Middle frontal gyrus (tissue), 1 donor: ENCODE data around the gene FA2H.
"Not testable (repeated sequence)": the region's sequence is repeated elsewhere in the genome, so short reads cannot be mapped to it uniquely, and the experiment has no call there.

Experiments
- DNase-seq: peaks from one replicate; pipeline ENCODE4 v3.0.0-alpha.2; 2015; ENCODE audit warnings: low spot score; ENCODE audit errors: extremely low spot score

FA2H gene

DNA sequence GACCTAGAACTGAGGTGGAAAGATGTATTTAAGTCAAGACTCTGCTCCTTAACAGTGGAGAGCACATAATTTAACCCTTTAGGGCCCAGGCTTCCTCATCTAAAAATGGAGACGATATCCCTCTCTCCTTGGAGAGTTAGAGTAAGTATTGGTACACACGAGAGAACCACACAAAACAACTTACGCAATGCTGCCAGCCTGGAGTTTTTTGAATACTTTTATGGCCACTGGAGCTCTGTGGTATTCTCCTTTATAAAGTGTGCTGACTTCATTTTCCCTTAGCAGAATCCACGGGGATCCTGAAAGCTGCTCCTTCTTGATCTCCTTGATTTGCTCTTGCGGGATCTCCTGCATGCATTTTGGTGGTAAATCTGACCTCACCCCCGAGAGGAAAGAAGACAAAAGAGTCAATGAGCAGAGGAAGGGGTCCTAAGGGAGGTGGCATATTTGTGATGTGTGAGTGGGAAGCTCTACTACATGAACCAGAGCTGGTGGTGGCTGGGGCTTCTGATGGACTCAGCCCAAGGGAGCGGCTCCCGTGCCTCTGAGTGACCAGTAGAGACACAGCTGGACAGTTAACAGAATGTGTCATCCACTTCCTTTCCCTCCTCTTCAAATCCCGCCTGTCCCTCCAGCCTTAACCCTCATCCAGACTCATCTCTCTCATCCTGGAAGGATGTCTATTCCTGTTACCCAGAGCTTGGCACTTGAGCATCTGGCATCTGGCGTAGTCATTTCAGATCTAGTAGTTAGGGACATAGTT is 83.3 kb downstream of the FA2H start:
- no peak for DNase-seq

DNA sequence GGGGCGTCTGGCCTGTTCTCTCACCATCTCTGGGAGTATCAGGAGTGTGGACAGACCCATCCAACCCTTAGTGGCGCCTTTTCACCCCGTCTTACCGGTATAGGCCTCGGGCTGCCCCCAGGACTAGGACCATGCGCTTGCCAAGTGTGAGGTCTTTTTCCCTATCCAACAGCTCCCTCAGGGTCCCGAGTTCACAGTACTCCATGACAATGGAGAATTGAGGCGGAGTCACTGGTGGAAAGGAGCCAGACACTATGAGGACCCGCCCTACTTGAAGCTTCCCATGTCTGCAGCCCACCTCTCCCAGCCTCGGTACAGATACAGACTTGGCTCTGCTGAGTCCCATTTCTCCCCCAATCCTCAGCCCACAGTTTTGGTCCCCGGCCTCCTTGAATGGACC is 92.1 kb downstream of the FA2H start:
- no peak for DNase-seq

GRCh38 chr16:74680681-74681080 is 93.9 kb downstream of the FA2H start:
- DNase-seq: no peak

GRCh38 chr16:74679983-74680382 is 94.6 kb downstream of the FA2H start:
- DNase-seq: no peak

GRCh38 chr16:74677868-74678267 is 96.8 kb downstream of the FA2H start:
- DNase-seq: no peak

- no peak for DNase-seq
Measured at GRCh38 chr16:74673876-74674275, 100.7 kb downstream of the FA2H start.

GRCh38 chr16:74668877-74669276 is 105.7 kb downstream of the FA2H start:
- not testable (repeated sequence) for DNase-seq

DNA sequence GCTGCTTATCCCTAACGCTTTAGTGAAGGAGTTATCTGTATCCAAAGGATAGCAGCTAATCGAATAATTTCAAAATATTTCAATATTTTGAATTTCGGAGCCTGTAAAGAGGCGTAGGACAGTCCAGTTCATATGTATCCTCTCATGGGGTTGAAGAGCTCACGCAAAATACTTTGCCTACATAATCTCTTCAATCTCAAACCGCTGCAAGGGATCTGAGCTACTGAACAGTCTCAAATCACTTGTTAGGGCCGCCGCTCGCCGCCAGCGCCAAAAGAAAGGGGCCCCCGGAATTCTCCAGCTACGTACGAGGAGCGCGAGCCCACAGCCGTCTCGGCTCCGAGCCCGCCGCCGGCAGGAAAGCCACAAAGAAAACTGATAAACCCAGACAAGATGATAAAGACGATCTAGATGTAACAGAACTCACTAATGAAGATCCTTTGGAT is 107.3 kb downstream of the FA2H start:
- DNase-seq: no peak

DNA sequence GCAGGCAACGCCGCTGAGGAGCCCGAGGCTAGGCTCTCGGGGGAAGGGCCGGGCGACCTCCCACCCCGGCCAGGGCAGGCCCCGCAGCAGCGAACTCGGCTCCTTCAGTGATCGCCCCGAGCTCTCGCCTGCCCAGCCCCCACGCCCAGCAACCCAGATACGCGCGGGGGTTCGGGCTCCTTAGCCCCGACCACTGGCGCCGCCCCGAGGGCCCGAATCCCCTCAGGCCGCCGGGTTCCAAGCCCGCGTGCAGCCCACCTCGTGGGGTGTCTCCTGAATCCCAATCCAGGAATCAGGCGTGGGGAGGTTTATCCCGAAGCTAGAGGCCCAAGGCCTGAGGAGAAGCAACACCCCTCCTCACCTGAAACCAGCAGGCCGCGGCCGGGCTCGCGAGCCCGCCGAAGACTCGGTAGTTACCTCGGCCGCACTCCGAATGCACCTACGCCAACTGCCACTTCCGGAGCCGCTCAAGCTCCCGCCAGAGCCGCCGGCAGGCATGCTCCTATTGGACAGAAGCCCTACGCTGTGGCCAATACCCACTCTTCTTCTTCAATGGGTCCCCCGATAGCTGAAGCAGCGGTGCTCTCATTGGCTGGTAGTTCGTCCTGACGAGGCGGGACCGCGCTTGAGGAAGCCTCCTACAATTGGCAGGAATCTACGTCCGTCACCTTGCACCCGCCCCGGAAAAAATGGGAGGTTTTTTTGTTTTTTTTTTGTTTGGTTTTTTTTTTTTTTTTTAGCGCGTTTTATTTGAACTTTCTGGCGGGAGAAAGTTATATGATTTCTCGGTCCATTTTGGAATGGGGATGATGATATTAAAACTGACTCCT is 108.0 kb downstream of the FA2H start, which contains the start of gene RFWD3:
Gene RFWD3 (minus strand): TSS at position 453 of the 830 bp plus-strand sequence. CDS start 5,428 bp downstream, outside the sequence.
- DNase-seq: peak; percentile 95

- DNase-seq: no peak
Measured at GRCh38 chr16:74666010-74666421, 108.6 kb downstream of the FA2H start.
